HG03469 (cell line): Measurements from ENCODE around the gene MAGEF1.

Experiments
- ATAC-seq: cut with Tn5 transposase; IDR thresholded peaks from one replicate; pipeline ENCODE4 v1.9.1; 2021; ENCODE audit warnings: mild to moderate bottlenecking, moderate library complexity, moderate number of reproducible peaks; ENCODE audit not compliant: unreplicated experiment

Gene MAGEF1

DNA sequence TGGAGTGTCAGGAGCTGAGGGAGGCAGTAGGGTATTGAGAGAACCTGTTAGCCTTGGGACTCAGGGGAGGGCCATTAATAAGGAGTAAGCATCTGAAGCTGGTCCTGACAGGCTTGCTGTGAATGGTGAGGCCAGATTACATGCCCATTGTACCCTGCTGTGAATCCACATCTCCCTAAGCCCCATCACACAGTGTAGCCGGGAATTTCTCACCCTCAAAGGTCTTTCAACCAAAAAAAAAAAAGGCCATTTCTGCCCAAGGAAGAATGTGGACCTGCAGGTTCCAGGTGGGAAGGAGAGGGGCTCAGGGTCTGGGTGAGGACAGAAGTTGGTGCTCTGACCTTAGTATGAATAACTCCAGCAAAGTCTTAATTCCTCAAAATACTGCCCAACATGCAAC, 37.2 kb downstream of the MAGEF1 start:
- ATAC-seq: no peak

DNA sequence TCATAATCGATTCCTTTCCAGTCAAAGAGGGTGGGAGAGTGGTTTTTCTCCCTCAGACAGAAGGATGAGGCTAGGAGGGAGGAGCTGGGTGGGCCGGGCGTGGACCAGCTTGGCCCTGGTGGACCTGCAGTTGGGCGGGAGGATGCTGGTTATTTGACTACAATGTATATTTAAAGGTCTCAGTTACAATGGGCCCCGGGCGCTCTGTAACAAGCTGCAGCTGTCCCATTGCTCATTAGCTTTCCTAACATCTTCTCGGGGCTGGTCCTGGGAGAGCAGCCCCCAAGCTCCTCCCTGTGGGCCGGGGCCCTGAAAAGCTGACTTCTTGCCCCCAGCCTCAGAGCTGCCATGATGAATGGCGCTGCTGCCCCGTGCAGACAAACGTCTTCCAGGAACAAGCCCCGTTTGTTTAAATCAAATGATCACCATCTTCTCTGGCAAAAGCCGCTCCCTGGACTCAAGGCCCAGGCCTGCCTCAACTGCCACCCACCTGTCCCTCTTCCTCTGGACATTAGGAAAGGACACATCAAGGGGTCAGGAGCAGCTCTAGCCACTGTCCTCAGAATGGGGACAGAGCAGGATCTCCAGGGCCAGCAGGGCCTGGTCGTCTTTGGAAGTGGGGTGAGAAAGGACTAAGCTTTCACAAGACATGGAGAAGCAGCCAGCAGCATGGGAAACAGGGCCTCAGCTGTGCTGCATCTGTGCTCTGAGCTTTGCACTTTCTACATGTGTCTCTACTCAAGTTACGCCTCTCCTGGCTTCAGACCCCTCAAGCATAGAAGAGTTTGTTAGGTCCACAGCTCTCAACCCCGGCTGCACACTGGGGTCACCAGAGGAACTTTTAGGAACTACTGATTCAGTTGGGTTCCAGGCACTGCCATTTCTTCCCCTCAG, 38.6 kb downstream of the MAGEF1 start:
- ATAC-seq: no peak

DNA sequence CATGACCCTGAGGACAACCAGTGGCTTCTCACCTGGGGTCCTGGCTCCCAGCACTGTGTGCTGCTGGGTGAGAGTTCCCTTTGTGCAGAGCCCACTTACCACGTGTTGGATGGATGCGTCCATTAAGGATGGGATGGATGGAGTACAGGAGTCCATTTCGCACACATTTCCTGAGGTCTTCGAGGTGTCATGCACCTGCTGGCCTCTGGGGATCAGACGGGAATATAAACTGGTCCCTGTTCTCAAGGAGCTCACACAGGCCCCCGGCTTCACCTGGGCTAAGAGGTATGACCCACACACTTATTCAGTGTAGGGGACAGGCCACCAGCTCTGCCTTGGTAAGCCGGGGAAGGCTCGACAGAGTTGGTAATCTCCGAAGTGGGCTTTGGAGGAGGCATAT, 39.5 kb downstream of the MAGEF1 start:
- no peak for ATAC-seq

DNA sequence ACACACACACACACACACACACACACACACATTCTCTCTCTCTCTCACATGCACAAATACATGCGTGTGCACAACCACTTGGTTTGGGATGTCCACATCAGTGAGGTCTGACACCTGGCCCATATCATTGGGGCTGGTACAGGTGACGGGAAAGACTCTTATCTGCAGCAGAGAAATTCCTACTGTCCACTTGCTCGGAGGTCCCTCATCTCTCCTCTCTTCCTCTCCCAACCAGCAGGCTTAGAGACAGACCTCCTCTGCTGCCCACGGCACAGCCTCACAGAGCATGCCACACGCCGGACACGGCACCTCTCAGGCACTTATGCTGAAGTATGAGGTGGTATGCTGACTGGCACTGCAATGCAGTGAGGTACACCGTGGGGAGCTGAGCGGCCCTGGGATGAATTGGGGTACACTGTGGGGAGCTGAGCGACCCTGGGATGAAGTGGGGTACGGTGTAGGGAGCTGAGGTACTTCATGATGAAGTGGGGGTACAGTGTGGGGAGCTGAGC, 41.7 kb downstream of the MAGEF1 start:
- ATAC-seq: no peak

DNA sequence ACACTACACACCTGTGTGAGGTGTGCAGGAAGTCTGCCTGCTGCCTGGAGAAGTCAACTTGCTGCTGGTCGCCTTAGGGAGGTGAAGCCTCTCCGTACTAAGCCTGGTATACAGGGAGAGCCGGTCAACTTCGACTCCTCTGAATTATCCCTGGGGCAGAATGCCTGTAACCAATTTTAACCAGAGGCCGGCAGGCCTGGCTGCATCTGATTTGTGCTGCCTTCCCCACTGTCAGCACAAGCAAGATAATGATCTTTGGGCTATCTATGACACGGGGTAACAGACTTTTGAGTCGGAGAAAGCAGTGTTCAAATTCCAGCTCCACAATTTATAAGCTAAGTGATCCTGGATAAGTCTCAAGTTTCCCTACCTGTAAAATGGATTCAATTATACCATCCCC, 42.3 kb downstream of the MAGEF1 start:
- ATAC-seq: no peak

DNA sequence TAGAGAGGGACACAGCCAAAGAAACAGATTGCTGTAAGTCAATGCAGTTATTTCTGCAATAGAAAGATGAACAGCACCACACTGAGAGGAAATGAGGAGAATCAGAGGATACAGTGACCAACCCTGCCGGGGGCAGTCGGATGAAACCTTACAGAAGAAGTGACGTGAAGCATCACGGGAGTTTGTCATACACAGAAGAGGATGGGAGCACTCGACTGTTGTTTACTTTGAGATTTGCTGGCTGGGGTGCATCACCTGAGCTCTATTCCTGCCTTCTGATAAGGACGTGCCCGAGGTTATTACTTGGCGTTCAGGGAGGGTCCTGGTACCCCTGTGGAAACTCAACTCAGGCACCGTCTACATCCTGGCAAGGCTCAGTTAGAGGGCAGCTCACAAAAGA, 45.4 kb downstream of the MAGEF1 start:
- ATAC-seq: no peak

DNA sequence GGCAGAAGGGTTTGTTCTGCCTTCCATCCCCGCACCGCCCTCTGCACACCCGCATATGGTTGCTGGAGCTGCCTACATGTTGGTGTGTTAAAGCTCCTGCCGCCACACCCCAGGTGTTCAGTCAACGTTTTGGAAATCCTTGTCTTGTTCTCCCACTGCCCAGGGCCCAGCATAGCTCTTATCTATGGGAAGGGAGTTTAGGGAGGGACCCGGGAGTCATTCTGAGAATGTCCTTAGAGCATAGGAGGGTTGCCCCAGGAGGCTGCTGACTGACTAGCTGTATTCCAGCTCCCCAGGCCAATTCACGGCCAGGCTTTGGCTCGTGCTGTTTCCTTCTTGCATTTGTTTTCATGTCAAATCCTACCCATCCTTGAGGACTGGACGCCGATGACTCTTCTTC, 46.8 kb downstream of the MAGEF1 start:
- no peak for ATAC-seq

DNA sequence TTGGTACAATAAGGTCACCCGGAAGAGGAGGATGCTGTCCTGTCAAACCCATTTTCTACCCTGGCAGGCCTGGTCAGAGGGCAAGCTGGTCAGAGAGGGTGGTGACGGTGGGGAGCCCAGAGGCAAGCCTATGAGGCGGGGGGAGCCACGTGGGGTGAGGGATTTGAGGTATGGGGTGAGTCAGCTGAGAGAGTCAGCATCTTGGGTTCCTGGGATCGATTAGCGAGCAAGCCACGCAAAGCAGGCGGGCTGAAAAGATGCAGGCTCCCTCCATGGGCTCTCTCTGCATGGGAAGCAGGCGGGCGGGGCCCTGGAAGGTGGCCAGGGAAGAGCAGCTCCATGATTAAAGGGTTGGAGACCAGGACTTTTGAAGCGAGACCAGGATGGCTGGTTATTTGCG, 48.1 kb downstream of the MAGEF1 start:
- ATAC-seq: no peak

DNA sequence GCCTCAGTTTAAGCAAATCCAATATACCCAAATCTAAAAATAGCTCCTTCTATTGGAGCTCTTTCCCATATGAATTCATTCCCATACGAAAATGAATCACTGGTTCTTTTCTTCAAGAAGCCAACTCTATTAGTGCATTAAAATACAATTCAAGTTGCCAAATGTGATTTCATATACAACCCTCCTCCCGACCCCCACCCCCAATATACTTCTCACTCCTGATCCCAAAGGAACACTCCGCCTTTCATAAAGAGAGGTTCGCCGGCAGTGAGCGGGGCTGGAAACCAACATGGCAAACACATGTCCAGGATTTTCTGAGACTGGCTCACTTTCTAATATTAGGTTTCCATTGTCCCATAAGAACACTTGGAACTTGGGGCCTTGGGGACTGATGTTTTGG, 48.5 kb downstream of the MAGEF1 start:
- no peak for ATAC-seq

DNA sequence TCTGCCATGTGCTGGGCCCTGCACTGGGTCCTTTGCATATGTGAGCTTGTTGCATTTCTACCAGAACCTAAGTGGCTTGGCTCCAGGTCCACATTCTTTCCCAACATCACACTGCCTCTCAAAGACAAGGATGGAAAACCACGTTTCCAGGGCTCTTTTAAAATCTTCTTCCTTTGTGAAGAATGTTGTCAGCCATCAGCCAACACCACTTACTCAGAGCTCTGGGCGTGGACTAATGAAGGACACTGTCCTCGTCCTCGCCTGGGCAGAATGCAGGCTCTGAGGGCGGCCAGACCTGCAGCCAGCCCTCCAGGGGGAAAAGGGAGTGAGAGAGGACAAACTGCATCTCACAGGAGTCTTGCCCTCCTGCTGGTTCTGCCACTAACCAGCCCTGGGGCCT, 49.7 kb downstream of the MAGEF1 start:
- no peak for ATAC-seq

DNA sequence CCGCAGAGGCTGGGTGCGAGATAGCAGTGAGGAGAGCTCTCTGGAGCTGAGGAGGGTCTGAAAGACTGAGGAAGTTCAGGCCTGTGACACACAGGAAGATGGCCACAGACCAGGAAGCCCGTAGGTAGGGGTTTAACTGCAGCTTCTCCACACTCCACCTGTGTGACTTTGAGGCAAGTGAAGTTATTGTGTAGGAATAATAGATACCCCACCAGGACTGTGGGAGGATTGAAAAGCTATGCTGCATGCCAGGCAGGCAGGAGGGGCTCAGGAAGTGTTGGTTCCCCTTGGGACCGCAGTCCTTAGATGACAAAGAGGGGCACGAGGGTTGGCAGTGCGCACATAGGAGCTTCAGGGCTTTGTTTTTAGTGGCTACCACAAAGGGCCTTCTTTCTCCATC, 50.9 kb downstream of the MAGEF1 start:
- no peak for ATAC-seq
